Loucy (cell line): Measurements from ENCODE around the gene PANX2.

Source experiments
- H2AFZ ChIP-seq: fragments of 200-600 bp; sonication (generic); 2 replicates; pipeline ENCODE4 v1.6.0; 2016; ENCODE audit warnings: antibody characterized with exemption, mild to moderate bottlenecking, low read length, moderate library complexity
- H3F3A ChIP-seq: fragments of 200-600 bp; 2 replicates; pipeline ENCODE4 v1.6.0; 2016; ENCODE audit warnings: antibody characterized with exemption, low read depth, mild to moderate bottlenecking
- H3K27me3 ChIP-seq: fragments of 200-600 bp; sonication (generic); 2 replicates; pipeline ENCODE4 v1.6.1; 2014; ENCODE audit warnings: low read length, mild to moderate bottlenecking; ENCODE audit not compliant: insufficient read depth, poor library complexity, severe bottlenecking
- H3K36me3 ChIP-seq: fragments of 200-600 bp; sonication (generic); 2 replicates; pipeline ENCODE4 v1.6.1; 2016; ENCODE audit warnings: low read length; ENCODE audit not compliant: insufficient read depth
- H3K4me1 ChIP-seq: fragments of 200-600 bp; sonication (generic); 2 replicates; pipeline ENCODE4 v1.5.1; 2014; ENCODE audit warnings: low read length, mild to moderate bottlenecking; ENCODE audit not compliant: insufficient read depth, poor library complexity, severe bottlenecking
- H3K4me2 ChIP-seq: fragments of 200-600 bp; sonication (generic); 2 replicates; pipeline ENCODE4 v1.6.0; 2014; ENCODE audit warnings: antibody characterized with exemption, low read length, low read depth, mild to moderate bottlenecking; ENCODE audit not compliant: poor library complexity, severe bottlenecking
- H3K4me3 ChIP-seq: fragments of 200-600 bp; sonication (generic); 2 replicates; pipeline ENCODE4 v1.5.1; 2014; ENCODE audit warnings: low read length, mild to moderate bottlenecking, mixed read lengths; ENCODE audit not compliant: poor library complexity, severe bottlenecking
- H3K79me2 ChIP-seq: fragments of 200-600 bp; sonication (generic); 2 replicates; pipeline ENCODE4 v1.6.1; 2014; ENCODE audit warnings: low read length; ENCODE audit not compliant: insufficient read depth
- H3K9ac ChIP-seq: fragments of 200-600 bp; sonication (generic); 2 replicates; pipeline ENCODE4 v1.6.0; 2014; ENCODE audit warnings: mild to moderate bottlenecking, low read depth, low read length, moderate library complexity; ENCODE audit not compliant: poor library complexity, severe bottlenecking
- H3K9me2 ChIP-seq: fragments of 200-600 bp; sonication (generic); replicated peaks from 2 replicates; pipeline ENCODE4 v1.6.1; 2016; ENCODE audit warnings: low read depth, low read length, mixed read lengths
- H3K9me3 ChIP-seq: fragments of 200-600 bp; sonication (generic); 2 replicates; pipeline ENCODE4 v1.6.1; 2014; ENCODE audit warnings: mild to moderate bottlenecking, antibody characterized with exemption, low read length, low read depth; ENCODE audit not compliant: insufficient read depth
- H4K20me1 ChIP-seq: fragments of 200-600 bp; sonication (generic); 2 replicates; pipeline ENCODE4 v1.6.0; 2014; ENCODE audit warnings: antibody characterized with exemption, low read length, mild to moderate bottlenecking; ENCODE audit not compliant: insufficient read depth, poor library complexity, severe bottlenecking
- CTCF ChIP-seq: fragments of 200-600 bp; sonication (generic); conservative IDR thresholded peaks from 2 replicates; pipeline ENCODE4 v1.5.1; 2014; ENCODE audit warnings: mild to moderate bottlenecking, antibody characterized with exemption, low read length
- EZH2phosphoT487 ChIP-seq: fragments of 200-600 bp; IDR thresholded peaks from 2 replicates; pipeline ENCODE4 v1.6.1; 2018; ENCODE audit warnings: antibody characterized with exemption, mild to moderate bottlenecking, moderate library complexity, borderline replicate concordance

The PANX2 gene

GRCh38 chr22:50226875-50227165, 56.3 kb downstream of the PANX2 start:
- Histone ChIP-seq H3K79me2 (no peaks in the 10 kb centered on the region), H3K27me3 (no peaks in the 10 kb centered on the region), H3K9me3 (no peaks in the 10 kb centered on the region), H3K9me2 (no peaks in the 10 kb centered on the region), H4K20me1 (no peaks in the 10 kb centered on the region), H3K36me3 (peaks cover 37% of the 10 kb centered on the region; the same call in 1 of the 2 replicates), H3K4me2 (no peak overlapping the region), H3K4me3 (no peak overlapping the region), H3F3A (no peaks in the 10 kb centered on the region), H2AFZ (no peak overlapping the region), H3K9ac (no peak overlapping the region), H3K4me1 (no peaks in the 10 kb centered on the region)
- TF ChIP-seq CTCF: no peak
- TF ChIP-seq EZH2phosphoT487: no peak

GRCh38 chr22:50227579-50228215, 57.2 kb downstream of the PANX2 start:
- Histone ChIP-seq H3K4me3 (no peak overlapping the region), H3K79me2 (no peaks in the 10 kb centered on the region), H3K4me2 (no peak overlapping the region), H3K9me3 (no peaks in the 10 kb centered on the region), H3F3A (no peaks in the 10 kb centered on the region), H3K27me3 (no peaks in the 10 kb centered on the region), H3K9me2 (no peaks in the 10 kb centered on the region), H4K20me1 (no peaks in the 10 kb centered on the region), H3K9ac (no peak overlapping the region), H2AFZ (no peak overlapping the region), H3K4me1 (no peaks in the 10 kb centered on the region), H3K36me3 (peaks cover 31% of the 10 kb centered on the region; the same call in 1 of the 2 replicates)
- TF ChIP-seq EZH2phosphoT487 (no peak), CTCF (no peak)

- Histone ChIP-seq H3K9me3 (no peaks in the 10 kb centered on the region), H2AFZ (no peak overlapping the region), H4K20me1 (no peaks in the 10 kb centered on the region), H3K9ac (no peak overlapping the region), H3K9me2 (no peaks in the 10 kb centered on the region), H3K36me3 (peaks cover 29% of the 10 kb centered on the region; the same call in 1 of the 2 replicates), H3K79me2 (no peaks in the 10 kb centered on the region), H3F3A (no peaks in the 10 kb centered on the region), H3K4me2 (no peak overlapping the region), H3K27me3 (no peaks in the 10 kb centered on the region), H3K4me3 (no peak overlapping the region), H3K4me1 (no peaks in the 10 kb centered on the region)
- no peak for TF ChIP-seq CTCF
- no peak for TF ChIP-seq EZH2phosphoT487
Measured at GRCh38 chr22:50228366-50228765, 57.8 kb downstream of the PANX2 start.
